ENCODE results near the gene WDR82.

WDR82 gene

GRCh38 chr3:52317208-52318000, 39.0 kb upstream of the WDR82 start:
- Histone ChIP-seq H3K27me3 (ENCODE audit: control insufficient read depth, insufficient read depth, low read length) (peaks cover 11% of the 10 kb centered on the region), H3K4me1 (ENCODE audit: control insufficient read depth, insufficient read depth, low read length) (no peaks in the 10 kb centered on the region), H3K27ac (ENCODE audit: low read depth, low read length) (no peak overlapping the region), H3K9me3 (ENCODE audit: control insufficient read depth, insufficient read depth, low read length) (no peaks in the 10 kb centered on the region), H3K36me3 (ENCODE audit: control insufficient read depth, insufficient read depth, low read length) (no peaks in the 10 kb centered on the region), H3K9ac (ENCODE audit: low read depth, low read length) (no peak overlapping the region), H3K4me3 (ENCODE audit: low read depth, low read length) (peak overlapping the region; percentile 51)

- no peaks in the 10 kb centered on the region for H3K36me3 ChIP-seq (ENCODE audit: control insufficient read depth, insufficient read depth, low read length)
- H3K9me3 ChIP-seq (ENCODE audit: control insufficient read depth, insufficient read depth, low read length) = no peaks in the 10 kb centered on the region
- no peaks in the 10 kb centered on the region for H3K4me1 ChIP-seq (ENCODE audit: control insufficient read depth, insufficient read depth, low read length)
- no peak within 1 kb of the TSS for H3K27ac ChIP-seq (ENCODE audit: low read depth, low read length)
- peaks cover 11% of the 10 kb centered on the region for H3K27me3 ChIP-seq (ENCODE audit: control insufficient read depth, insufficient read depth, low read length)
- H3K9ac ChIP-seq (ENCODE audit: low read depth, low read length) = no peak within 1 kb of the TSS
- peak within 1 kb of the TSS; percentile 51 for H3K4me3 ChIP-seq (ENCODE audit: low read depth, low read length)
Observed at GRCh38 chr3:52315977-52316764, 37.7 kb upstream of the WDR82 start, which contains the start of gene DNAH1. TSS of gene DNAH1 (plus strand) at chr3:52316319. CDS start at chr3:52322443, 6,124 bp downstream.

GRCh38 chr3:52315006-52315405, 36.6 kb upstream of the WDR82 start:
- no peaks in the 10 kb centered on the region for H3K9me3 ChIP-seq (ENCODE audit: control insufficient read depth, insufficient read depth, low read length)
- H3K27ac ChIP-seq (ENCODE audit: low read depth, low read length) = no peak overlapping the region
- no peak overlapping the region for H3K9ac ChIP-seq (ENCODE audit: low read depth, low read length)
- H3K4me3 ChIP-seq (ENCODE audit: low read depth, low read length) = no peak overlapping the region
- H3K4me1 ChIP-seq (ENCODE audit: control insufficient read depth, insufficient read depth, low read length) = no peaks in the 10 kb centered on the region
- H3K36me3 ChIP-seq (ENCODE audit: control insufficient read depth, insufficient read depth, low read length) = no peaks in the 10 kb centered on the region
- peaks cover 11% of the 10 kb centered on the region for H3K27me3 ChIP-seq (ENCODE audit: control insufficient read depth, insufficient read depth, low read length)

DNA sequence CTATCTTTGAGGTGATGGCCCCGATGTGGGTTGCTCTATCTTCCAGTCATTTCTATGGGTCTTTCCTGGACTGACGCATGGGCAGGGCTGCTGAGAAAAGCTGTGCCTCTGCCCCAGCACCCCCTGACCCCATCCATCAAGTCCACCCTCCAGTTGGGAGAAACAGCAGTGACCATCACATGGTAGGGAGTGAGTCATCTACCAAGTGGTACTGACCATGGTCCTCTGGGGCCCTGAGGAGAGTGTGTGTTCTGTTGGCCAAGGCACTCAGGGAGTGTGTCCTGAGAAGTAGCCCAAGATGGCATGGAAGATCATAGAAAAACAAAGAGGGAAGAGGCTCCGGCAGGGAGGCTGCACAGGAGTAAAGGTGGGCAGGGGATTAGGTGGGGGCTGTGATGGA, 36.0 kb upstream of the WDR82 start:
- H3K27me3 ChIP-seq (ENCODE audit: control insufficient read depth, insufficient read depth, low read length) = peaks cover 11% of the 10 kb centered on the region
- H3K27ac ChIP-seq (ENCODE audit: low read depth, low read length) = no peak overlapping the region
- H3K36me3 ChIP-seq (ENCODE audit: control insufficient read depth, insufficient read depth, low read length) = no peaks in the 10 kb centered on the region
- no peaks in the 10 kb centered on the region for H3K9me3 ChIP-seq (ENCODE audit: control insufficient read depth, insufficient read depth, low read length)
- no peak overlapping the region for H3K4me3 ChIP-seq (ENCODE audit: low read depth, low read length)
- no peaks in the 10 kb centered on the region for H3K4me1 ChIP-seq (ENCODE audit: control insufficient read depth, insufficient read depth, low read length)
- H3K9ac ChIP-seq (ENCODE audit: low read depth, low read length) = no peak overlapping the region

GRCh38 chr3:52313774-52314188, 35.3 kb upstream of the WDR82 start:
- Histone ChIP-seq H3K4me1 (ENCODE audit: control insufficient read depth, insufficient read depth, low read length) (no peaks in the 10 kb centered on the region), H3K4me3 (ENCODE audit: low read depth, low read length) (no peak overlapping the region), H3K27ac (ENCODE audit: low read depth, low read length) (no peak overlapping the region)

DNA sequence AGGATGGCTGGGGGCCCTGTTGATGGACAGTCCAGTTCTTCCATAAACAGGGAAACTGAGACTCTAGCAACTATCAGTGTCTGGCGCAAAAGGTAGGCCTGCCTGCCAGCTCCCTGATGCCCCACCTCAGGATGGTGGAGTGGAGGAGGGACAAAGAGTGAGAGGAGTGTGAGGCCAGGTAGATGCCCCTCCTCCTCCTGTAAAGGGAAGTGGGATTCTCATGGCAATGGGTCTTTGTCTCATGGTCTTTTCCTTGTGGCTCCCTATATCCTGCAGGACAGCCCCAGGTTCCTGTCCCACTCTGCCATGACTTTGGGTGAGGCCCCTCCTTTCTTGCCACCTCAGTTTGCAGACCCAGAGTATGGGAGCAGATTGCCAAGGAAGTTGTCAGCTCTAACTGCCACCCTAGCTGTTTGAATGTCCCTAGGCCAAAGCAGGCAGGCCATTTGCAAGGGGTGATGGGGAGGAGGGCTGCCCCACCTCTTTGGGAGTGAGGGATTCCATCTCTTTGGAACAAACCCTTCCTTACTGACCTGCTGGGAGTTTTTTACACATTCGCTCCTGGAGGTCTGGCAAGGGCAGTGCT, 34.8 kb upstream of the WDR82 start:
- no peaks in the 10 kb centered on the region for H3K4me1 ChIP-seq (ENCODE audit: control insufficient read depth, insufficient read depth, low read length)
- H3K9ac ChIP-seq (ENCODE audit: low read depth, low read length) = no peak overlapping the region
- H3K9me3 ChIP-seq (ENCODE audit: control insufficient read depth, insufficient read depth, low read length) = no peaks in the 10 kb centered on the region
- H3K27ac ChIP-seq (ENCODE audit: low read depth, low read length) = no peak overlapping the region
- no peak overlapping the region for H3K4me3 ChIP-seq (ENCODE audit: low read depth, low read length)
- H3K27me3 ChIP-seq (ENCODE audit: control insufficient read depth, insufficient read depth, low read length) = peaks cover 4% of the 10 kb centered on the region
- no peaks in the 10 kb centered on the region for H3K36me3 ChIP-seq (ENCODE audit: control insufficient read depth, insufficient read depth, low read length)

More at GRCh38 chr3:52313774-52314188, 35.3 kb upstream of the WDR82 start:
- Histone ChIP-seq H3K9ac (ENCODE audit: low read depth, low read length) (no peak overlapping the region), H3K27me3 (ENCODE audit: control insufficient read depth, insufficient read depth, low read length) (peaks cover 9% of the 10 kb centered on the region), H3K36me3 (ENCODE audit: control insufficient read depth, insufficient read depth, low read length) (no peaks in the 10 kb centered on the region), H3K9me3 (ENCODE audit: control insufficient read depth, insufficient read depth, low read length) (no peaks in the 10 kb centered on the region)

DNA sequence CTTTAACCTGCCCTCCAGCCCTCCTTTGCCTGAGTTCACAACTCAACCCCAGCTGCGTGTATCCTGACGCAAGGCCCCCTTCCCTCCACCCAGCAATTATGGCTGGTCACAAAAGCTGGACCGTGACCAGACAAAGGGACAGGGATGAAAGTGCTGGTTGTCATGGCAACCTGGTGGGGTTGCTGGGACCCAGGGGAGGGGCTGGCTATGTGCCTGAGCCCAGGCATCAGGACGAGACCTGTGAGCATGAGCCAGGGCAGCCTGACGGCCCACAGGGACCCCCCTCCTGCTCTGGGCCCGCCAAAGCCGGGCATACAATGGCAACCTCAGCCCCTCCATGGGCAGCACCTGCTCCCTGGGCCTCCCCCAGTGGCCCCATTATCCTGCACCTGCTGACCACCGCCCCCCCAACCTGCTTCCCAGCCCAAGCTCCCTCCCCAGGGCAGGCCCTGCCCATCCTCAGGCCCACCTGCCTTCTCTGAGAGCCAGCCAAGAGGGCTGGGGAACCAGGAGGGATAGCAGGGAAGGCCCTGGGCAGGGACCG, 33.2 kb upstream of the WDR82 start:
- Histone ChIP-seq H3K4me1 (ENCODE audit: control insufficient read depth, insufficient read depth, low read length) (no peaks in the 10 kb centered on the region), H3K9me3 (ENCODE audit: control insufficient read depth, insufficient read depth, low read length) (no peaks in the 10 kb centered on the region), H3K9ac (ENCODE audit: low read depth, low read length) (no peak overlapping the region), H3K27me3 (ENCODE audit: control insufficient read depth, insufficient read depth, low read length) (no peaks in the 10 kb centered on the region), H3K36me3 (ENCODE audit: control insufficient read depth, insufficient read depth, low read length) (no peaks in the 10 kb centered on the region), H3K27ac (ENCODE audit: low read depth, low read length) (no peak overlapping the region), H3K4me3 (ENCODE audit: low read depth, low read length) (no peak overlapping the region)

- Histone ChIP-seq H3K9ac (ENCODE audit: low read depth, low read length) (no peak overlapping the region), H3K4me1 (ENCODE audit: control insufficient read depth, insufficient read depth, low read length) (no peaks in the 10 kb centered on the region), H3K27ac (ENCODE audit: low read depth, low read length) (no peak overlapping the region), H3K9me3 (ENCODE audit: control insufficient read depth, insufficient read depth, low read length) (no peaks in the 10 kb centered on the region), H3K4me3 (ENCODE audit: low read depth, low read length) (no peak overlapping the region), H3K36me3 (ENCODE audit: control insufficient read depth, insufficient read depth, low read length) (no peaks in the 10 kb centered on the region), H3K27me3 (ENCODE audit: control insufficient read depth, insufficient read depth, low read length) (no peaks in the 10 kb centered on the region)
Observed at GRCh38 chr3:52310861-52311575, 32.6 kb upstream of the WDR82 start.

DNA sequence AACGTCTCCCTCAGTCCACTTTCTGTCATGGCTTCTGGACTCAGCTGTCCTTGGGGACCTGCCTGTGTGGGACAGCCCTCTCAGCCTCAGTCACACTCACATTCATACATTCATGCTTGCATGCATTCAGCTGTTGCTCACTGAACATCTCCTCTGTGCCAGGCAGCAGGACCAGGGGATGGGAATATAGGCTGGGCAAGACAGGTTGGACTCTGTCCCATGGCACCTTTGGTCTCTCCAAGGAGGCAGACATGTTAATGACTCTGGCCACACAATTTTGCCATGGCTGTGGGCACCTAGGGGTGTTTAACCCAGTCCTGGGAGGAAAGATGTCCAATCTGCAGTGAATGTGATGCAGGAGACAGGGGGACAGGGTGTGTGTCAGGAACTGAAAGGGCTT, 29.9 kb upstream of the WDR82 start:
- H3K36me3 ChIP-seq (ENCODE audit: control insufficient read depth, insufficient read depth, low read length) = no peaks in the 10 kb centered on the region
- H3K4me3 ChIP-seq (ENCODE audit: low read depth, low read length) = no peak overlapping the region
- no peak overlapping the region for H3K9ac ChIP-seq (ENCODE audit: low read depth, low read length)
- H3K4me1 ChIP-seq (ENCODE audit: control insufficient read depth, insufficient read depth, low read length) = no peaks in the 10 kb centered on the region
- no peaks in the 10 kb centered on the region for H3K9me3 ChIP-seq (ENCODE audit: control insufficient read depth, insufficient read depth, low read length)
- H3K27me3 ChIP-seq (ENCODE audit: control insufficient read depth, insufficient read depth, low read length) = no peaks in the 10 kb centered on the region
- H3K27ac ChIP-seq (ENCODE audit: low read depth, low read length) = no peak overlapping the region

- no peaks in the 10 kb centered on the region for H3K36me3 ChIP-seq (ENCODE audit: control insufficient read depth, insufficient read depth, low read length)
- no peaks in the 10 kb centered on the region for H3K4me1 ChIP-seq (ENCODE audit: control insufficient read depth, insufficient read depth, low read length)
- no peak overlapping the region for H3K27ac ChIP-seq (ENCODE audit: low read depth, low read length)
- no peaks in the 10 kb centered on the region for H3K9me3 ChIP-seq (ENCODE audit: control insufficient read depth, insufficient read depth, low read length)
- no peaks in the 10 kb centered on the region for H3K27me3 ChIP-seq (ENCODE audit: control insufficient read depth, insufficient read depth, low read length)
- H3K9ac ChIP-seq (ENCODE audit: low read depth, low read length) = no peak overlapping the region
- H3K4me3 ChIP-seq (ENCODE audit: low read depth, low read length) = no peak overlapping the region
Observed at GRCh38 chr3:52306978-52307377, 28.5 kb upstream of the WDR82 start.
